ENCODE measurements around the gene TAS2R20. TPM values are rescaled to one million over a fixed set of nuclear protein-coding genes. Genes with fewer than 3 reads are reported as not detected.

Gene TAS2R20
- total and polyA plus RNA-seq, 4 donors: 0.49 to 4.8 (median 4.3) TPM; not detected in 1

Other genes starting within 250 kb of the TAS2R20 start
- gene TAS2R7, start 195.7 kb downstream of the TAS2R20 start, total RNA-seq: not detected
- gene TAS2R7, start 195.7 kb downstream of the TAS2R20 start, polyA plus RNA-seq: not detected
- not detected for gene TAS2R8, start 191.0 kb downstream of the TAS2R20 start, total RNA-seq
- not detected for gene TAS2R8, start 191.0 kb downstream of the TAS2R20 start, polyA plus RNA-seq
- gene TAS2R9, start 188.1 kb downstream of the TAS2R20 start, total RNA-seq: not detected
- gene TAS2R9, start 188.1 kb downstream of the TAS2R20 start, polyA plus RNA-seq: not detected
- gene TAS2R10, start 171.9 kb downstream of the TAS2R20 start, total RNA-seq: 1 to 10 TPM; 1.4 to 1.8 TPM
- gene TAS2R10, start 171.9 kb downstream of the TAS2R20 start, polyA plus RNA-seq: not detected
- gene PRR4, start 148.8 kb downstream of the TAS2R20 start, total RNA-seq: 1 to 10 TPM; 2.6 to 4.8 TPM
- gene PRR4, start 148.8 kb downstream of the TAS2R20 start, polyA plus RNA-seq: 1 to 10 TPM in 1 of 2 donors, under 1 TPM in 1; 0.74 to 3.3 TPM
- 10 to 100 TPM; 18.4 to 33.0 TPM for gene PRH1, start 114.0 kb downstream of the TAS2R20 start, total RNA-seq
- gene PRH1, start 114.0 kb downstream of the TAS2R20 start, polyA plus RNA-seq: under 1 TPM in 1 of 2 donors, not detected in 1; 0.67 TPM
- 1 to 10 TPM; 3.2 to 5.6 TPM for gene TAS2R13, start 88.7 kb downstream of the TAS2R20 start, total RNA-seq
- not detected for gene TAS2R13, start 88.7 kb downstream of the TAS2R20 start, polyA plus RNA-seq
- gene PRH2, start 69.1 kb downstream of the TAS2R20 start, total RNA-seq: not detected
- gene PRH2, start 69.1 kb downstream of the TAS2R20 start, polyA plus RNA-seq: 1 to 10 TPM in 1 of 2 donors, not detected in 1; 4.0 TPM
- gene TAS2R14, start 59.0 kb downstream of the TAS2R20 start, total RNA-seq: 1 to 10 TPM; 5.2 to 6.4 TPM
- gene TAS2R14, start 59.0 kb downstream of the TAS2R20 start, polyA plus RNA-seq: 1 to 10 TPM in 1 of 2 donors, not detected in 1; 2.0 TPM
- 1 to 10 TPM; 3.3 to 5.7 TPM for gene TAS2R50, start 11.4 kb downstream of the TAS2R20 start, total RNA-seq
- gene TAS2R50, start 11.4 kb downstream of the TAS2R20 start, polyA plus RNA-seq: not detected
- gene TAS2R19, start 24.3 kb upstream of the TAS2R20 start, total RNA-seq: 1 to 10 TPM; 5.9 to 9.1 TPM
- gene TAS2R19, start 24.3 kb upstream of the TAS2R20 start, polyA plus RNA-seq: under 1 TPM in 1 of 2 donors, not detected in 1; 0.72 TPM
- gene TAS2R31, start 33.1 kb upstream of the TAS2R20 start, total RNA-seq: 1 to 10 TPM; 5.3 to 9.1 TPM
- under 1 TPM in 1 of 2 donors, not detected in 1; 0.82 TPM for gene TAS2R31, start 33.1 kb upstream of the TAS2R20 start, polyA plus RNA-seq
- gene TAS2R46, start 64.0 kb upstream of the TAS2R20 start, total RNA-seq: 1 to 10 TPM; 3.3 to 3.9 TPM
- gene TAS2R46, start 64.0 kb upstream of the TAS2R20 start, polyA plus RNA-seq: not detected
- 1 to 10 TPM in 1 of 2 donors, under 1 TPM in 1; 0.36 to 2.2 TPM for gene TAS2R43, start 94.0 kb upstream of the TAS2R20 start, total RNA-seq
- gene TAS2R43, start 94.0 kb upstream of the TAS2R20 start, polyA plus RNA-seq: not detected
- gene TAS2R30, start 136.3 kb upstream of the TAS2R20 start, total RNA-seq: 1 to 10 TPM; 6.9 to 8.6 TPM
- gene TAS2R30, start 136.3 kb upstream of the TAS2R20 start, polyA plus RNA-seq: under 1 TPM in 1 of 2 donors, not detected in 1; 0.08 TPM
- gene SMIM10L1, start 172.9 kb upstream of the TAS2R20 start, total RNA-seq: 10 to 100 TPM in 1 of 2 donors, 1 to 10 TPM in 1; 9.9 to 12.5 TPM
- 10 to 100 TPM; 10.9 to 18.5 TPM for gene SMIM10L1, start 172.9 kb upstream of the TAS2R20 start, polyA plus RNA-seq
- gene TAS2R42, start 188.6 kb upstream of the TAS2R20 start, total RNA-seq: not detected
- gene TAS2R42, start 188.6 kb upstream of the TAS2R20 start, polyA plus RNA-seq: not detected